ENCODE measurements around the gene SLC23A3.

The SLC23A3 gene

GRCh38 chr2:219169930-219170654 lies at the start of gene SLC23A3:
Gene SLC23A3 (minus strand): TSS chr2:219170029. CDS start chr2:219169984, 45 bp downstream.
- no peak for DNase-seq

GRCh38 chr2:219218732-219219701 lies 49.2 kb upstream of the SLC23A3 start, which contains the start of gene ABCB6:
Gene ABCB6 (minus strand): TSS chr2:219218958. CDS start chr2:219218673, 285 bp downstream.
- DNase-seq: peak; percentile 93

- no peak for DNase-seq
Measured at GRCh38 chr2:219218217-219218731, 48.4 kb upstream of the SLC23A3 start.

GRCh38 chr2:219216535-219216915 lies 46.7 kb upstream of the SLC23A3 start:
- DNase-seq: no peak

GRCh38 chr2:219215871-219216534 lies 46.2 kb upstream of the SLC23A3 start:
- DNase-seq: no peak

- no peak for DNase-seq
Measured at GRCh38 chr2:219214786-219215185, 45.0 kb upstream of the SLC23A3 start.

- DNase-seq: no peak
Measured at GRCh38 chr2:219214141-219214540, 44.3 kb upstream of the SLC23A3 start.

GRCh38 chr2:219213486-219214071 lies 43.8 kb upstream of the SLC23A3 start:
- no peak for DNase-seq

GRCh38 chr2:219213026-219213415 lies 43.2 kb upstream of the SLC23A3 start:
- no peak for DNase-seq

GRCh38 chr2:219210886-219211362 lies 41.1 kb upstream of the SLC23A3 start:
- no peak for DNase-seq

GRCh38 chr2:219210196-219210885 lies 40.5 kb upstream of the SLC23A3 start:
- no peak for DNase-seq

GRCh38 chr2:219209236-219210195 lies 39.7 kb upstream of the SLC23A3 start:
- DNase-seq: no peak

- no peak for DNase-seq
Measured at GRCh38 chr2:219207884-219208740, 38.3 kb upstream of the SLC23A3 start.

- no peak for DNase-seq
Measured at GRCh38 chr2:219207134-219207883, 37.5 kb upstream of the SLC23A3 start.

GRCh38 chr2:219206328-219207133 lies 36.7 kb upstream of the SLC23A3 start, which contains the start of gene ZFAND2B:
Gene ZFAND2B (plus strand): TSS chr2:219206782. CDS start chr2:219206988, 206 bp downstream.
- DNase-seq: peak; percentile 98

- no peak for DNase-seq
Measured at GRCh38 chr2:219205981-219206327, 36.1 kb upstream of the SLC23A3 start.

- DNase-seq: no peak
Measured at GRCh38 chr2:219205165-219205538, 35.3 kb upstream of the SLC23A3 start.
